ENCODE measurements around the gene EML4. TPM values are rescaled to one million over a fixed set of nuclear protein-coding genes. Genes with fewer than 3 reads are reported as not detected.

The EML4 gene
- total and polyA plus RNA-seq, 2 of the 13 experiments (the other 11 are each of a cell fraction or from before 2014, with no cell fraction given), result 243 to 476 TPM

DNA sequence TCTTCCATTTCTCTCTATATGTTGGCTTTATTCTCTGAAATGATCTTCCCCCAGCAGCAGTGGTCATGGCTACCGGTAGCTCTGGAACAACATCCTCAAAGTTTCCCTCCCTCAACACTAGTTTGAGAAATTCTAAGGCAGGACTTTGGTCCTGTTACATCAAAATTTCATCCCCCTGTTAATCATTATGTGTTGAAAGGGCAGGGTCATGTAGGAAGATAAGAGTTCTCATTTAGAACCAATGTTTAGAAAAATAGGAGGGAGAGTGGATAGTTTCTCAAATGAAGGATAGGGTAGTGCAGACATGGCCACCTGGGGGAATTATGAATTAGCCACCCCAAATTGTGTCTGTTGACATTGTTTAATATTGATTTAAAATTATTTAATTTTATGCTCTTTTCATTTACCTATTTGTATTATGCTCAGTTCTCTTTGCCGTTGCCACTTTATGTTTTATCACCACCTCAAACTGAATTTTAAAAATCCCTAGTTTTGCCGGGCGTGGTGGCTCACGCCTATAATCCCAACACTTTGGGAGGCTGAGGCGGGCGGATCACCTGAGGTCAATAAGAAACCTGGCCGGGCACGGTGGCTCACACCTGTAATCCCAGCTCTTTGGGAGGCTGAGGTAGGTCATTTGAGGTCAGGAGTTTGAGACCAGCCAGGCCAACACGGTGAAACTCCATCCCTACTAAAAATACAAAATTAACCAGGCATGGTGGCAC lies 22.3 kb downstream of the EML4 start (continued):
- TF ChIP-seq ZNF513 (CRISPR knock-in tag; conservative IDR thresholded peaks at IDR 0.05) (no peak), ATAD3A (CRISPR knock-in tag; IDR thresholded peaks at IDR 0.05) (no peak), SALL2 (CRISPR knock-in tag; IDR thresholded peaks at IDR 0.05) (no peak), ZNF644 (CRISPR knock-in tag; IDR thresholded peaks at IDR 0.05; ENCODE audit: low read depth) (peak; percentile 81), SNRNP70 (IDR thresholded peaks at IDR 0.05; ENCODE audit: low read depth, low read length) (no peak), HHEX (CRISPR knock-in tag; IDR thresholded peaks at IDR 0.05) (peak; percentile 24; the same call in 1 of the 2 replicates), XBP1 (CRISPR knock-in tag; IDR thresholded peaks at IDR 0.05) (no peak), ZFP90 (CRISPR knock-in tag; IDR thresholded peaks at IDR 0.05; ENCODE audit: borderline replicate concordance) (no peak), ZNF724P (CRISPR knock-in tag; IDR thresholded peaks at IDR 0.05; ENCODE audit: borderline replicate concordance) (no peak), NCOA5 (CRISPR knock-in tag; IDR thresholded peaks at IDR 0.05) (no peak), SRSF9 (IDR thresholded peaks at IDR 0.05; ENCODE audit: borderline replicate concordance, insufficient read depth, low read depth, low read length, poor library complexity, severe bottlenecking) (no peak), HMGXB3 (CRISPR knock-in tag; IDR thresholded peaks at IDR 0.05; ENCODE audit: borderline replicate concordance) (peak; percentile 49; the same call in 1 of the 2 replicates), FIP1L1 (IDR thresholded peaks at IDR 0.05; ENCODE audit: borderline replicate concordance, insufficient read depth, low read depth, low read length) (no peak), U2AF2 (IDR thresholded peaks at IDR 0.05; ENCODE audit: low read depth, low read length) (no peak), ZKSCAN1 (IDR thresholded peaks at IDR 0.05; ENCODE audit: low read length) (no peak), FLYWCH1 (CRISPR knock-in tag; IDR thresholded peaks at IDR 0.05) (no peak), DRAP1 (CRISPR knock-in tag; IDR thresholded peaks at IDR 0.05) (peak; percentile 91), GTF3A (CRISPR knock-in tag; conservative IDR thresholded peaks at IDR 0.05) (no peak), RBM39 (IDR thresholded peaks at IDR 0.05; ENCODE audit: low read depth, low read length, poor library complexity, severe bottlenecking) (no peak), ZNF224 (CRISPR knock-in tag; IDR thresholded peaks at IDR 0.05) (no peak), ZNF292 (CRISPR knock-in tag; IDR thresholded peaks at IDR 0.05; ENCODE audit: borderline replicate concordance, low read depth) (no peak; the same call in 1 of the 2 replicates), RAD21 (CRISPR knock-in tag; IDR thresholded peaks at IDR 0.05) (peak; percentile 26; the same call in 1 of the 2 replicates)
- TF ChIP-seq, protein P1, sequence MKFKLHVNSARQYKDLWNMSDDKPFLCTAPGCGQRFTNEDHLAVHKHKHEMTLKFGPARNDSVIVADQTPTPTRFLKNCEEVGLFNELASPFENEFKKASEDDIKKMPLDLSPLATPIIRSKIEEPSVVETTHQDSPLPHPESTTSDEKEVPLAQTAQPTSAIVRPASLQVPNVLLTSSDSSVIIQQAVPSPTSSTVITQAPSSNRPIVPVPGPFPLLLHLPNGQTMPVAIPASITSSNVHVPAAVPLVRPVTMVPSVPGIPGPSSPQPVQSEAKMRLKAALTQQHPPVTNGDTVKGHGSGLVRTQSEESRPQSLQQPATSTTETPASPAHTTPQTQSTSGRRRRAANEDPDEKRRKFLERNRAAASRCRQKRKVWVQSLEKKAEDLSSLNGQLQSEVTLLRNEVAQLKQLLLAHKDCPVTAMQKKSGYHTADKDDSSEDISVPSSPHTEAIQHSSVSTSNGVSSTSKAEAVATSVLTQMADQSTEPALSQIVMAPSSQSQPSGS (CRISPR knock-in tag; IDR thresholded peaks at IDR 0.05), result peak; percentile 80; the same call in 1 of the 2 replicates

Measured in HepG2 (cell line).